Spinal cord (tissue), 10 donors: ENCODE data around the gene ADGRL2. TPM values are rescaled to one million over a fixed set of nuclear protein-coding genes. Genes with fewer than 3 reads are reported as not detected.

ENCODE experiments used
- DNase-seq, 6 donors: peaks; one replicate each; pipeline versions ENCODE4 v3.0.0 to v3.0.0-alpha.2; 2013 to 2015; ENCODE audit warnings: low spot score in 6 of 6, low read depth in 4 of 6
- H3K27ac ChIP-seq: one replicate; pipeline ENCODE4 v1.5.1; 2013; ENCODE audit warnings: low read depth, low read length, control low read depth
- H3K27me3 ChIP-seq: one replicate; pipeline ENCODE4 v1.6.1; 2013; ENCODE audit warnings: low read length; ENCODE audit not compliant: control insufficient read depth, insufficient read depth
- H3K36me3 ChIP-seq: one replicate; pipeline ENCODE4 v1.6.1; 2013; ENCODE audit warnings: low read length; ENCODE audit not compliant: control insufficient read depth, insufficient read depth
- H3K4me1 ChIP-seq: one replicate; pipeline ENCODE4 v1.6.1; 2013; ENCODE audit warnings: low read length; ENCODE audit not compliant: control insufficient read depth, insufficient read depth
- H3K4me3 ChIP-seq: one replicate; pipeline ENCODE4 v1.5.1; 2013; ENCODE audit warnings: low read depth, low read length, control low read depth
- H3K9me3 ChIP-seq: one replicate; pipeline ENCODE4 v1.6.1; 2013; ENCODE audit warnings: low read length; ENCODE audit not compliant: control insufficient read depth, insufficient read depth
- WGBS: methylation state at CpG from one replicate; pipeline ENCODE4 v1.1.5; 2013; ENCODE audit warnings: missing lambda C conversion rate; ENCODE audit not compliant: insufficient coverage; 5-methylcytosine and 5-hydroxymethylcytosine counted together
- polyA plus RNA-seq, 2 donors: library from polyadenylated mRNA; unstranded; fragments of 120-200 nt; gene quantifications; one replicate each; pipeline ENCODE4 v1.2.1, GENCODE V29; 2013; ENCODE audit not compliant: insufficient read length in 2 of 2
- total RNA-seq, 2 donors: library from RNA; depleted of rRNA in 1 of 2; stranded (reverse); fragments of 120-200 nt in 1 of 2; fragments of >200 nt in 1 of 2; gene quantifications; one replicate each; pipeline versions ENCODE4 v1.2.3 to v1.2.4, GENCODE V29; 2013 to 2014
- donor health status: healthy.

Gene ADGRL2
- total and polyA plus RNA-seq, 4 donors = 87.9 to 176 (median 103) TPM

- Histone ChIP-seq H3K9me3 (no peaks in the 10 kb centered on the region), H3K36me3 (no peaks in the 10 kb centered on the region), H3K4me3 (no peak overlapping the region), H3K27ac (no peak overlapping the region), H3K4me1 (no peaks in the 10 kb centered on the region), H3K27me3 (no peaks in the 10 kb centered on the region)
- no peak for DNase-seq
- 90% methylated on average over 2 of the region's 4 CpGs for WGBS
Observed at GRCh38 chr1:81824759-81825158, 24.0 kb downstream of the ADGRL2 start.

GRCh38 chr1:81827942-81828341 lies 27.2 kb downstream of the ADGRL2 start:
- H3K9me3 ChIP-seq = no peaks in the 10 kb centered on the region
- WGBS = no CpG with 5 or more reads among the region's 1 CpG
- no peak for DNase-seq
- no peaks in the 10 kb centered on the region for H3K4me1 ChIP-seq
- H3K4me3 ChIP-seq = no peak overlapping the region
- H3K27me3 ChIP-seq = no peaks in the 10 kb centered on the region
- H3K36me3 ChIP-seq = no peaks in the 10 kb centered on the region
- no peak overlapping the region for H3K27ac ChIP-seq

DNA sequence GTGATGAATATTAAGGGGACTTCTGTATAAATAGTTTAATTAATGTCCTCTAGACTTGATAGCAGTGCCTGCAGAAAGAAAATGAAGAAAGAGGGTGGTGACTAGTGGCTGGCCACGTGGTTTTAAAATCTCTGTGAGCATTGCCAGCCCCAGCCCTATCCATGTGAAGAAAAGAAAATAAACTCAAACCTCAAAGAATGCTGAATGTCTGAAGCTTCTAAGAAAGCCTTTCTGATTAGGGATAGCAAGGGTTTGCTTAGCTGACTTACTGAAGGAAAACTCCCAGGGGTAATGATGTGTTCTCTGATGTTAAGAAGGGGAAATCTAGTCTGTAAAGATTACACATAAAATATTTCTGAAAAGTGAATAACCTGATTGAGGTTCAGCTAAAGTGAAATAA lies 31.8 kb downstream of the ADGRL2 start:
- Histone ChIP-seq H3K9me3 (no peaks in the 10 kb centered on the region), H3K4me1 (no peaks in the 10 kb centered on the region), H3K27me3 (no peaks in the 10 kb centered on the region), H3K36me3 (no peaks in the 10 kb centered on the region), H3K4me3 (no peak overlapping the region), H3K27ac (no peak overlapping the region)
- no CpG with 5 or more reads among the region's 1 CpG for WGBS
- no peak for DNase-seq

GRCh38 chr1:81833722-81834121 lies 33.0 kb downstream of the ADGRL2 start:
- no peak overlapping the region for H3K4me3 ChIP-seq

GRCh38 chr1:81834268-81834667 lies 33.5 kb downstream of the ADGRL2 start:
- Histone ChIP-seq H3K4me3 (no peak overlapping the region), H3K36me3 (no peaks in the 10 kb centered on the region), H3K4me1 (no peaks in the 10 kb centered on the region), H3K9me3 (no peaks in the 10 kb centered on the region), H3K27ac (no peak overlapping the region), H3K27me3 (no peaks in the 10 kb centered on the region)
- no CpG with 5 or more reads among the region's 2 CpGs for WGBS
- no peak for DNase-seq

More at GRCh38 chr1:81833722-81834121, 33.0 kb downstream of the ADGRL2 start:
- Histone ChIP-seq H3K36me3 (no peaks in the 10 kb centered on the region), H3K27me3 (no peaks in the 10 kb centered on the region), H3K9me3 (no peaks in the 10 kb centered on the region), H3K27ac (no peak overlapping the region), H3K4me1 (no peaks in the 10 kb centered on the region)
- DNase-seq = no peak
- 72% methylated on average over 3 of the region's 4 CpGs for WGBS

DNA sequence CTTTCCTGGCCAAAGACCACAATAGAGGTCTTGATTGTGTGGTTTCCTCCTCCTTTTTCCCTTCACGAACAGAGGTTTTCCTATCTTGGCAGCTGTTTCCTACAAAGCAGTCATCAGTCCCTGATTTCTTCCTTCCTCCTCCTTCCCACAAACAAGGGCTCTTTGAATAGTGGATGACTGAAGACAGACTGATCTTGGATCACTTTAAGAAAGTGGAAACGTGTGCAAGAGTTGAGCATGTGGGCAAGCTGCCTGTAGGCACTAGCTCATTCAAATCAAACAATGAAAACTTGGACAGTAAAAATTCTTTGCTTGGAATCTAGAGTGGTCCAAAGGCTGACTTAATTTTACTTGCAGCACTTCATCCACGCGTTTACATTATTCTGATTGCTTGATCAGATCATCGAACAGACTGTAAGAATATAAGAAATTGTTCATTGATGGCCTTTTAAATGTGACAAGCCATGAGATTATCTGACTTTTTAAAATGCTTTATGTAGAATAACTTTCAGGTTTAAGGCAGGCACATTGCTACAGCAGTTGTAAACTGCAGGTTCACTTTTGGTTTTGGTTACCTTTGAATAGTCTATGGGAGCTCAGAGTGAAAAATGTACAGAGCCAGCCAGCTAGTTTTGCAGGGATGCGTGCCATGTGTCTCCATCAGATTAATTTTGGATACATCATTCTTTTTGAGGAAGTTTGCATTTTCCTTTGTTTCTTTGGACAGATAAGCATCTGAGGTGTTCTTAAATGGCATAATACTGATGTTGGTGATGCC lies 34.4 kb downstream of the ADGRL2 start:
- H3K4me3 ChIP-seq = no peak overlapping the region
- 90% methylated on average over 1 of the region's 6 CpGs for WGBS
- no peaks in the 10 kb centered on the region for H3K27me3 ChIP-seq
- no peaks in the 10 kb centered on the region for H3K9me3 ChIP-seq
- peak in 4 of 6 donors; percentile 23 to 76 (median 54) for DNase-seq
- H3K4me1 ChIP-seq = no peaks in the 10 kb centered on the region
- no peak overlapping the region for H3K27ac ChIP-seq
- no peaks in the 10 kb centered on the region for H3K36me3 ChIP-seq

GRCh38 chr1:81836007-81836626 lies 35.4 kb downstream of the ADGRL2 start:
- WGBS = 78% methylated on average over 3 of the region's 4 CpGs
- no peaks in the 10 kb centered on the region for H3K27me3 ChIP-seq
- no peak overlapping the region for H3K27ac ChIP-seq
- no peak for DNase-seq
- no peaks in the 10 kb centered on the region for H3K4me1 ChIP-seq
- H3K9me3 ChIP-seq = no peaks in the 10 kb centered on the region
- no peak overlapping the region for H3K4me3 ChIP-seq
- H3K36me3 ChIP-seq = no peaks in the 10 kb centered on the region

GRCh38 chr1:81838600-81839218 lies 38.0 kb downstream of the ADGRL2 start:
- peak in 1 of 6 donors; percentile 65 for DNase-seq
- Histone ChIP-seq H3K27me3 (no peaks in the 10 kb centered on the region), H3K4me3 (no peak overlapping the region), H3K36me3 (no peaks in the 10 kb centered on the region), H3K4me1 (no peaks in the 10 kb centered on the region), H3K9me3 (no peaks in the 10 kb centered on the region), H3K27ac (no peak overlapping the region)
- WGBS = no CpG with 5 or more reads among the region's 2 CpGs

DNA sequence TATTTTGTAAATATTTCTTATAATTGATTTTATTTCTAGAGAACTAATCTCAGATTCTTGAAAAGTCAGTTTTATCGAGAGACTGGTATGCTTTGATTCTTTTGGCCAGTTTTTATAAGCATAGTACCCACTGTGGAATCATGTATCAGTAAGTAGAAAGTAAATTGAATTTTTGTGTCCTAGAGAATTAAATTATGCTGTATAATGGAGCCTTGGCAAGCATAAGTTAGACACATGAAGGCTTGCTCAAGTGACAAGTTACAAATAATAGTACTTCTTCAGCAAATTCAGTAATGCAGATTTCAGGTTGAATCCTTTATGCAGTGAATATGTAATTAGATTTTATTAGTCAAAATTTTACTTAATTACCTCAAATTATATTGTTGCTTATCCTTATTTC lies 40.1 kb downstream of the ADGRL2 start:
- Histone ChIP-seq H3K4me3 (no peak overlapping the region), H3K9me3 (no peaks in the 10 kb centered on the region), H3K27ac (no peak overlapping the region), H3K27me3 (no peaks in the 10 kb centered on the region), H3K36me3 (no peaks in the 10 kb centered on the region), H3K4me1 (no peaks in the 10 kb centered on the region)
- no CpG with 5 or more reads among the region's 1 CpG for WGBS
- DNase-seq = no peak
